ENCODE results near the gene LUM. TPM values are rescaled to one million over a fixed set of nuclear protein-coding genes. Genes with fewer than 3 reads are reported as not detected.

The LUM gene
- total RNA-seq, 1 experiment from 2014 or later = not detected

DNA sequence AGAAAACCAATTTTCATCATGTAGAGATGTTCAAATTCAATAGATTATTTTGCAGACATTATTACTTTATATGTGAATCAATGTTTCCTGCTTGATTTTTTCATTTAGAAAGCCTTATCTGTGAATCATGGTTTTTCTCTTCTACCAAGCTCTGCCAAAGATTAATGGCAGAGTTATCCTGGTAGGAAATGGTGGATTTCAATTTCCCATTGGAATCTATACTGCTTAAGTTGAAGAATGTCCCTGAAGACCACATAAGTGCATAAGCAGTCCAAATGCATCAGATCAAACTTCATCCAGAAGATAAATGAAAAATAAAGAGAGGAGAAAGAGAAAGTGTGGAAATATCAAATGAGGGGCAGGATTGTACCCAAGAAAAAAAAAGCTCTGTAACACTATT, 5.0 kb downstream of the LUM start:
- H3K4ac ChIP-seq (ENCODE audit: low read depth, low read length) = no peak overlapping the region
- no peaks in the 10 kb centered on the region for H3K9me3 ChIP-seq (ENCODE audit: control insufficient read depth, low read depth, low read length)
- H4K91ac ChIP-seq (ENCODE audit: insufficient read length, low read depth, low read length) = no peak overlapping the region
- no peaks in the 10 kb centered on the region for H3K79me2 ChIP-seq (ENCODE audit: insufficient read depth, low read length)
- H2BK120ac ChIP-seq (ENCODE audit: low read depth, low read length, poor library complexity, severe bottlenecking) = no peak overlapping the region
- H3K9ac ChIP-seq (ENCODE audit: extremely low read depth, insufficient read length, low read length) = no peak overlapping the region
- Mint-ChIP-seq H3K4me1 (peaks cover 3 to 6% of the 10 kb centered on the region in 2 experiments; a peak in 3 of 4 replicates), H3K4me3 (no peak overlapping the region), H3K27me3 (ENCODE audit: low read depth) (peaks cover 2% of the 10 kb centered on the region; the same call in 1 of the 2 replicates), H3K36me3 (ENCODE audit: insufficient read depth in 1 of 3, low read depth in 3 of 3) (no peaks in the 10 kb centered on the region), H3K27ac (no peak overlapping the region), H3K9me3 (no peaks in the 10 kb centered on the region; a peak in 1 of 5 replicates)
- no peaks in the 10 kb centered on the region for H3K4me1 ChIP-seq (ENCODE audit: insufficient read depth, low read length)
- H3K18ac ChIP-seq (ENCODE audit: insufficient read length, low read depth, low read length) = no peak overlapping the region
- H2BK20ac ChIP-seq (ENCODE audit: low read depth, low read length, poor library complexity, severe bottlenecking) = no peak overlapping the region
- no peak for TF ChIP-seq CTCF (conservative IDR thresholded peaks at IDR 0.05)
- no peak overlapping the region for H4K5ac ChIP-seq (ENCODE audit: insufficient read length, low read depth, low read length)
- no peak overlapping the region for H3K4me2 ChIP-seq (ENCODE audit: insufficient read depth, insufficient read length, low read length)
- no peak overlapping the region for H2BK5ac ChIP-seq (ENCODE audit: insufficient read length, low read length)
- H3K56ac ChIP-seq (ENCODE audit: insufficient read length, low read depth, low read length) = no peak overlapping the region
- H4K8ac ChIP-seq (replicated peaks; ENCODE audit: insufficient read length, low read depth, low read length) = no peak overlapping the region
- no peak overlapping the region for H2AK5ac ChIP-seq (ENCODE audit: insufficient read length, low read length)
- no peaks in the 10 kb centered on the region for H3K23me2 ChIP-seq (ENCODE audit: insufficient read length, low read depth, low read length, poor library complexity, severe bottlenecking)
- no peaks in the 10 kb centered on the region for H3K27me3 ChIP-seq (ENCODE audit: insufficient read depth, low read length)
- no peaks in the 10 kb centered on the region for H3K79me1 ChIP-seq (ENCODE audit: insufficient read depth, low read depth, low read length, poor library complexity, severe bottlenecking)
- no peak overlapping the region for H2BK15ac ChIP-seq (ENCODE audit: low read depth, low read length)
- no peak overlapping the region for H3T11ph ChIP-seq (ENCODE audit: low read length)
- no peak for DNase-seq
- H2AFZ ChIP-seq (ENCODE audit: low read length) = no peak overlapping the region
- H3K23ac ChIP-seq (ENCODE audit: insufficient read length, low read depth, low read length) = no peak overlapping the region
- no peak overlapping the region for H2BK12ac ChIP-seq (ENCODE audit: insufficient read length, low read depth, low read length)
- H4K20me1 ChIP-seq (ENCODE audit: control insufficient read depth, insufficient read depth, insufficient read length) = no peaks in the 10 kb centered on the region
- H3K27ac ChIP-seq (ENCODE audit: insufficient read length, low read depth, low read length) = no peak overlapping the region
- H3K14ac ChIP-seq (ENCODE audit: insufficient read depth, low read length) = no peak overlapping the region

Measured in H9 (cell line).